Transverse colon (tissue), 4 donors: ENCODE results near the gene DGKD. TPM values are rescaled to one million over a fixed set of nuclear protein-coding genes. Genes with fewer than 3 reads are reported as not detected.

Source experiments
- DNase-seq: peaks from one replicate; pipeline ENCODE4 v3.0.0-alpha.2; 2019
- H3K27ac ChIP-seq, 4 donors: fragments of 200-600 bp; sonication (generic); 2 replicates each; pipeline ENCODE4 v1.5.1; 2016 to 2018; ENCODE audit warnings: inconsistent platforms in 4 of 4
- H3K27me3 ChIP-seq: fragments of 200-600 bp; sonication (generic); 2 replicates; pipeline ENCODE4 v1.5.1; 2017; ENCODE audit warnings: inconsistent platforms
- H3K36me3 ChIP-seq, 4 donors: fragments of 200-600 bp; sonication (generic); 2 replicates each; pipeline ENCODE4 v1.5.1; 2017 to 2019; ENCODE audit warnings: inconsistent platforms in 4 of 4
- H3K4me1 ChIP-seq, 4 donors: fragments of 200-600 bp; sonication (generic); 2 replicates each; pipeline ENCODE4 v1.5.1; 2017 to 2020; ENCODE audit warnings: inconsistent platforms in 4 of 4
- H3K4me3 ChIP-seq, 4 donors: fragments of 200-600 bp; sonication (generic); 1 replicate in 1 of 4; 2 replicates in 3 of 4; pipeline versions ENCODE4 v1.5.1 to v1.6.1; 2017 to 2019; ENCODE audit warnings: inconsistent platforms in 4 of 4
- H3K9me3 ChIP-seq, 2 donors: fragments of 200-600 bp; sonication (generic); 2 replicates each; pipeline ENCODE4 v1.5.1; 2017 to 2019; ENCODE audit warnings: inconsistent platforms in 2 of 2
- EP300 ChIP-seq: sonication (generic); formaldehyde crosslinking; IDR thresholded peaks from one replicate; pipeline ENCODE4 v1.6.1; 2017; ENCODE audit warnings: antibody characterized with exemption, low read depth
- POLR2A ChIP-seq: fragments of 450-650 bp; IDR thresholded peaks from one replicate; pipeline ENCODE4 v1.6.1; 2016; ENCODE audit warnings: antibody characterized with exemption, mild to moderate bottlenecking, moderate library complexity
- POLR2AphosphoS5 ChIP-seq, 3 donors: sonication (generic); formaldehyde crosslinking; IDR thresholded peaks; one replicate each; pipeline ENCODE4 v1.6.1; 2016; ENCODE audit warnings: antibody characterized with exemption in 3 of 3
- WGBS, 2 donors: methylation state at CpG; one replicate each; pipeline ENCODE4 v1.1.5; 2018; ENCODE audit warnings: low coverage in 1 of 2; 5-methylcytosine and 5-hydroxymethylcytosine counted together
- in situ Hi-C, 4 donors: fragments of 200-750 bp; cut with MboI; loops; one replicate each; pipeline versions ENCODE4 v1.15.0 to v1.15.1; 2017; ENCODE audit warnings: low sequenced_read_pairs in 3 of 4, low pct_ligation_motif_present in 1 of 4, low pct_unique_long_range_greater_than_20kb in 1 of 4
- intact Hi-C: fragments of 100-400 bp; cut with DNase I; formaldehyde crosslinking; loops from one replicate; pipeline ENCODE4 v1.15.1; 2023; ENCODE audit warnings: low total_unique reads
- total RNA-seq, 4 donors: library from RNA; depleted of rRNA; stranded (reverse); fragments of >200 nt; gene quantifications; one replicate each; pipeline ENCODE4 v1.1.0, GENCODE V29; 2016
- TF ChIP-seq, protein P1 (sequence below), 5 experiments: fragments of 200-600 bp in 3 of 5; fragments of 450-650 bp in 2 of 5; sonication (generic) in 3 of 5; IDR thresholded peaks; 1 replicate in 2 of 5; 2 replicates in 3 of 5; pipeline ENCODE4 v1.5.1; 2016 to 2017; ENCODE audit warnings: antibody characterized with exemption in 5 of 5, inconsistent platforms in 3 of 5, mild to moderate bottlenecking in 2 of 5, moderate library complexity in 1 of 5

The DGKD gene
- total RNA-seq, 4 donors from 2014 or later, result 55.7 to 166 (median 91.5) TPM

DNA sequence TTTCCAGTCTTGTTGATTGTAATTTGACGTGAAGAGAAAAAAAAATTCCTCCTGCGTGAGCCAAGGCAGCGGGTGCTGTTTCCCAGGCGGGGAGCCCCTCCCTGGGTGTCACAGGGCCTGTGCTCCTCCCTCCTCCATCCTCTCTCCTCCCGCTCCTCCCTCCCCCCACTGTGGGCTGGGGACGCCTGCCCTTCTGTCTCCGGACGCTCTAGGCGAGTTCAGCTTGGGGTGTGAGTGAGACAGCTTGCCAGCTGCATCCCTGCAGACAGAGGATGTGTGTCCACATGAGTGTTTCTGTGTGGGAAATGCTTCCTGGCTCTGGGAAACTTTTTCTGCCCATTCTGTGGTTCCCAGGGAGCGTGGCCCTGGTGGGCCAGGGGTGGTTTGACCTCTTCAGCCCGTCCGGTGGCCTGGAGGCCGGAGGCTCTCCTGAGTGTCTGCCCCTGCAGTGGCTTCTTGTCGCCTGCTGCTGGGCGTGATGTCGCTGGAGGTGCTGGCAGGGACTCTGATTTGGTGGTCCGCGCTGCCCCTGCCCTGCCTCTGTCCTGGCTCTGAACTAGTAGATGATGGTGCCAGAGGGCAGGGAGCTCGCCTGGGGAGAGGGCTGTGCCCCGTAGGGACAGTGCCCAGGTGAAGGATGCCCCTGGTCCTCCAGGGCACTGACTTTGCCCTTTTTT lies 115.9 kb downstream of the DGKD start:
- in situ Hi-C loops, result loop anchor here in 2 of 4 donors (25.0 kb wide), 2 partner anchors 242 to 367 kb away; partner anchors contain the start of genes UGT1A4 (in 1 of the 2) and UGT1A5 (in 1 of the 2)
- DNase-seq, result peak; percentile 39
- TF ChIP-seq POLR2AphosphoS5 (IDR thresholded peaks at IDR 0.05) (peak in 2 of 3 donors; percentile 8 to 35), EP300 (no peak), POLR2A (no peak)
- TF ChIP-seq, protein P1, sequence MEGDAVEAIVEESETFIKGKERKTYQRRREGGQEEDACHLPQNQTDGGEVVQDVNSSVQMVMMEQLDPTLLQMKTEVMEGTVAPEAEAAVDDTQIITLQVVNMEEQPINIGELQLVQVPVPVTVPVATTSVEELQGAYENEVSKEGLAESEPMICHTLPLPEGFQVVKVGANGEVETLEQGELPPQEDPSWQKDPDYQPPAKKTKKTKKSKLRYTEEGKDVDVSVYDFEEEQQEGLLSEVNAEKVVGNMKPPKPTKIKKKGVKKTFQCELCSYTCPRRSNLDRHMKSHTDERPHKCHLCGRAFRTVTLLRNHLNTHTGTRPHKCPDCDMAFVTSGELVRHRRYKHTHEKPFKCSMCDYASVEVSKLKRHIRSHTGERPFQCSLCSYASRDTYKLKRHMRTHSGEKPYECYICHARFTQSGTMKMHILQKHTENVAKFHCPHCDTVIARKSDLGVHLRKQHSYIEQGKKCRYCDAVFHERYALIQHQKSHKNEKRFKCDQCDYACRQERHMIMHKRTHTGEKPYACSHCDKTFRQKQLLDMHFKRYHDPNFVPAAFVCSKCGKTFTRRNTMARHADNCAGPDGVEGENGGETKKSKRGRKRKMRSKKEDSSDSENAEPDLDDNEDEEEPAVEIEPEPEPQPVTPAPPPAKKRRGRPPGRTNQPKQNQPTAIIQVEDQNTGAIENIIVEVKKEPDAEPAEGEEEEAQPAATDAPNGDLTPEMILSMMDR (IDR thresholded peaks at IDR 0.05), result no peak
- H3K9me3 ChIP-seq, result no peaks in the 10 kb centered on the region
- H3K4me3 ChIP-seq, result no peak overlapping the region
- H3K36me3 ChIP-seq, result peaks cover 0 to 34% (median 11%) of the 10 kb centered on the region in 4 donors
- peak overlapping the region; percentile 50 to 74 (median 64) for H3K27ac ChIP-seq
- intact Hi-C loops, result no loop called here
- no peaks in the 10 kb centered on the region for H3K27me3 ChIP-seq
- 76% methylated on average over 18 of the region's 20 CpGs; no CpG with 5 or more reads in 1 of the 2 donors for WGBS, 2 donors
- peaks cover 0 to 6% (median 4%) of the 10 kb centered on the region in 4 donors for H3K4me1 ChIP-seq

- WGBS, 2 donors, result 98 to 100% methylated on average over 1 to 14 of the region's 14 CpGs
- H3K9me3 ChIP-seq, result no peaks in the 10 kb centered on the region
- peaks cover 0 to 27% (median 10%) of the 10 kb centered on the region in 4 donors for H3K36me3 ChIP-seq
- no peak overlapping the region for H3K4me3 ChIP-seq
- H3K27ac ChIP-seq, result peak overlapping the region in 2 of 4 donors; percentile 50 to 74
- H3K4me1 ChIP-seq, result peaks cover 0 to 6% (median 4%) of the 10 kb centered on the region in 4 donors
- TF ChIP-seq EP300 (no peak), POLR2AphosphoS5 (IDR thresholded peaks at IDR 0.05) (no peak), POLR2A (no peak)
- TF ChIP-seq, protein P1 (IDR thresholded peaks at IDR 0.05), result no peak
- no peak for DNase-seq
- in situ Hi-C loops, result loop anchor here in 2 of 4 donors (25.0 kb wide), 2 partner anchors 241 to 366 kb away; partner anchors contain the start of genes UGT1A4 (in 1 of the 2) and UGT1A5 (in 1 of the 2)
- intact Hi-C loops, result no loop called here
- H3K27me3 ChIP-seq, result no peaks in the 10 kb centered on the region
Observed at GRCh38 chr2:233470839-233471238, 116.5 kb downstream of the DGKD start.

GRCh38 chr2:233471291-233472035 lies 117.2 kb downstream of the DGKD start:
- H3K27me3 ChIP-seq, result no peaks in the 10 kb centered on the region
- H3K9me3 ChIP-seq, result no peaks in the 10 kb centered on the region
- in situ Hi-C loops, result loop anchor here in 2 of 4 donors (25.0 kb wide), 2 partner anchors 241 to 366 kb away; partner anchors contain the start of genes UGT1A4 (in 1 of the 2) and UGT1A5 (in 1 of the 2)
- TF ChIP-seq POLR2AphosphoS5 (IDR thresholded peaks at IDR 0.05) (no peak), POLR2A (no peak), EP300 (no peak)
- TF ChIP-seq, protein P1 (IDR thresholded peaks at IDR 0.05), result no peak
- H3K27ac ChIP-seq, result peak overlapping the region in 1 of 4 donors; percentile 50
- peaks cover 0 to 6% (median 4%) of the 10 kb centered on the region in 4 donors for H3K4me1 ChIP-seq
- intact Hi-C loops, result no loop called here
- H3K4me3 ChIP-seq, result no peak overlapping the region
- no peak for DNase-seq
- H3K36me3 ChIP-seq, result peaks cover 0 to 22% (median 10%) of the 10 kb centered on the region in 4 donors
- 93 to 97% methylated on average over 8 to 12 of the region's 12 CpGs for WGBS, 2 donors

DNA sequence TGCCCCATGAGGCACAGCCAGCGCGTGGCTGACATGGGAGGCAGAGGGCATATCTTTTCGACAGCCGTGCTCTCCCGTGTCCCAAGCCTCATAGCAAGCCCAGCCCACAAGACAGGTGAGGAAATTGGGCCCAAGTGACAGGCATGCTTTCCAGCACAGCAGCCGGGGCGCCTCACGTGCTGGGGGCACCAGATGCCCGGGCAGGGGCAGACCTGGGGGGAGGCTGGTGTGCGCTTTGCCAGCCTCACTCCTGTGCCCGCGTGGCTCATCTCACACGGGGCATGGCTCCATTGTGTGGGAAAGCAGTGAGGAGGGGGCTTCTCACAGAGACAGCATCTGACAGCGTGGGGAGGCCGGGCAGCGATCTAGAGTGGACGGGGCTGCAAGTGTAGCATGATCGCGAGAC lies 119.1 kb downstream of the DGKD start:
- Histone ChIP-seq H3K4me1 (peaks cover 0 to 6% (median 4%) of the 10 kb centered on the region in 4 donors), H3K27ac (no peak overlapping the region), H3K4me3 (no peak overlapping the region), H3K27me3 (no peaks in the 10 kb centered on the region), H3K9me3 (no peaks in the 10 kb centered on the region), H3K36me3 (peaks cover 0 to 18% (median 3%) of the 10 kb centered on the region in 4 donors)
- DNase-seq, result no peak
- TF ChIP-seq, protein P1 (IDR thresholded peaks at IDR 0.05), result no peak
- TF ChIP-seq POLR2A (no peak), POLR2AphosphoS5 (IDR thresholded peaks at IDR 0.05) (no peak), EP300 (no peak)
- intact Hi-C loops (no loop called here), in situ Hi-C loops (loop anchor here in 2 of 4 donors (25.0 kb wide), 2 partner anchors 239 to 364 kb away; partner anchors contain the start of genes UGT1A4 (in 1 of the 2) and UGT1A5 (in 1 of the 2))
- 96% methylated on average over 14 of the region's 19 CpGs; no CpG with 5 or more reads in 1 of the 2 donors for WGBS, 2 donors
